Glomerular visceral epithelial cell (primary cell): ENCODE results near the gene RFNG.

ENCODE experiments used
- DNase-seq: peaks from one replicate; pipeline ENCODE4 v3.0.0-alpha.2; 2016; ENCODE audit errors: extremely low spot score

RFNG gene

DNA sequence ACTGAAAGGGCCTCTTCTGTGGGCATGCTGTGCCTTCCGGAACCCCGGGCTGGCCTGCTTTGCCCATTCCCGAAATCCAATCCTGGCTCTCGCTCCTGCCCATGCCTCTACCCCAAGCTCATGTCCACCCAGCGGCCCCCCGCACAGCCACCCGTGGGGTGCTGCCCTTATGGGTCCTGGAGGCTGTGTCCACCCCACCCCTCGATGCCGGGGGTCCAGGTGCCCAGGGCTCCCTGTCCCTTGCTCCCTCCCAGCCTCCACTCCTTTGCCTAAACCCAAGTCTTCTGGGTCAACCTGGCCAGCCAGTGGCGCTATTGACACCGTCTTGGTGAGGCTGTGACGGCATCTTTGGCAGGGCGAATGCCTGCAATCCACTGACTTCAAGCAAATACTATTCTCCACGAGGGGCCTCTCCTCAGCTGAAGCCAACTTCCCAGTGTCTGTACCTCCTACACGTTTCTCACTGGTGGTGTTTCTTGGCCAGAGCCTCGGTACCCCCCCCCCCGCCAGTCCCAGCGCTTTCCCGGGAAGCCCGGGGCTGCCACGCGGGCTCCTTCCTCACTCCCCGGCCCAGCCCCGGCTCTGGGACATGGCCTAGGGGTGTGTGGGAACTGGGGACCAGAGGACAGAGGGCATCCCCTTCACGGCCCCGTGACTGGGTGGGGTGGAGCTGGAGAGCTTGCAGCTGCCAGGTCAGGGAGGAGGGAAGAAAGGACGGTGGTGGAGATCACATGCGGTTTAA is 26.2 kb upstream of the RFNG start:
- DNase-seq: no peak

DNA sequence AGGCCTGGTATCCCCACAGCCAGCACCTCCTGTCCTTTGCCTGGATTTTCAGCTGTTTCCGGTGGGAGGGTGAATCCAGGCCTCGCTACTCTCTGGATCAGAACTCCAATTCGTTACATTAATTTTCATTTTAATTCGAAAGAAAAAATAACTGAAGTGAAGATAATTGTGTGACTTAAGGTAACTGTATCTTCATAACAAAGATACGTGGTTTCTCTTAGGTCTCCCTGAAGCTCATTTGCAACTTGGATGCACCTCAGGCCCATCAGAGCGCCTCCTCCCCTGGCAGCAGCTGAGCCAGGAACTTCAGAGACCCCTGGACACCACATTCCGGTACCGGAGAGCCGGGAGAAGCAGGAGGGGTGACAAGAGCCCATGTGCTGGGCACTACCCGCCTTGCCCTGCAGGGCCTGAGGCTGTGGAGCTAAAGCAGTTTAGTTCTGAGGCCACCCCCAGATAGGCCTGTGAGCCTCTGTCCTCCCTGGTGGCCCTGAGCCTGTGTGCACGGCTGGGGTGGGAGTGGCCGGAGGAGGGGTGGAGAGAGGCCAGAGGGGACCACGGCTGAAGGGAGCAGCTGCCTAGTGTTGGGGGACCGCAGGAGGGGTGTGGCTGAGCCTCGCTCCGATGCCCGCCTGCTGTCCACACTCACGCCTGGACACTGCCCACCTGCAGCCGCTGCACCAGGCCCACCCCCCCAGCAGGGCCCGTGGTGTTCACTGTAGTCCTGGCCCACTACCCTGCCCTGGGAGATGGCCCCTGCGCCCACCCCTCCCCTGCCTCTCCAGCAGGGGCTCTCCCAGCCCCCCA is 25.4 kb upstream of the RFNG start:
- DNase-seq: no peak

- no peak for DNase-seq
Measured at GRCh38 chr17:82076018-82076784, 24.6 kb upstream of the RFNG start.

DNA sequence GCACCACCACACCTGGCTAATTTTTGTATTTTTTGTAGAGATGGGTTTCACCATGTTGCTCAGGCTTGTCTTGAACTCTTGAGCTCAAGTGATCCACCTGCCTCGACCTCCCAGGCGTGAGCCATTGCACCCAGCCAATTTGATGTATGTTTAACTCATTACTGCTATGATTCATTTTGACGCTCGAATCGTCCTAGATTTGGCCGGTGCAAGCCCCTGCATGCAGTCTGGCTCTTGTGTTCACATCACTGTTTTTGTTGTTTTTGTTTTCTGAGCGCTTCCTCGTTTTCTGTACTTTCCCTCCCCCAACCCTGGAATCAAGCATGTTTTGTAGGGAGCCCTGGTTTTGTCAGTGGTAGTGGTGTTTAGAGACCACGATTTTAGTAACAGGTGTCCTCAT is 21.8 kb upstream of the RFNG start:
- DNase-seq: no peak

GRCh38 chr17:82072827-82073226 is 21.2 kb upstream of the RFNG start:
- no peak for DNase-seq

- no peak for DNase-seq
Measured at GRCh38 chr17:82070611-82071010, 19.0 kb upstream of the RFNG start.

DNA sequence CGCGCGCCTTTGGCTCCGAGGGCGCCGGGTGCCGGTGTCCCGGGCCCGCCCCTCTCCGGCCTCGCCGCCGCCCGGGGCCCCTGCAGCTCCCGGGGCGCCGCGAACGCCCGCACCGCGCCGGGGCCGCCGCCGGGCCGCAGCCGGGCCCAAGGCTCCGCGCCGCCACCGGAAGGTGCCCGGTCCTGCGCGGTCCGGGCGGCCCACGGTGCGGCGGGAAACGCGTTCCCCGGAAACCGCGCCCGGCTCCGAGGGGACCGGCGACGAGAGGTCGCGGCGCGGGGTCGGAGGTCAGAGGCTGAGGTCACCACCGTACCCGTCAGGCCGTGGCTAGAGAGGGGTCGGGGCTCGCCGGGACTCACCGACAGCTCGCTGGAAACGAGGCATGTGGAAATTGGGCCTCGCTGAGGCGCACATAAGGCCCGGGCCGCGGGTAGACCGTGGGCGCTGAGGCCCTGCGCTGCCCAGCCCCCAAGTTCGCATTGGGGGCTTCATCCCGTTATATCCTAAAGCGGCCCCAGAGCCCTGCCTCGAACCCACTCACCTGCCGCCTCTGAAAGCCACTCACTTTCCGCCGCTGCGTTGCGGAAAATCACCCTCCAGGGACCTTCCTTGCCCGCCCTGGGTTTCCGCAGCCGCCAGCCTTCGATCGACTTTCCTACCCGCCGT is 14.2 kb upstream of the RFNG start, which contains the start of gene DUS1L:
DUS1L (minus strand) TSS at position 167 of the 666 bp plus-strand sequence. CDS start 745 bp downstream, outside the sequence.
- peak; percentile 52 for DNase-seq

DNA sequence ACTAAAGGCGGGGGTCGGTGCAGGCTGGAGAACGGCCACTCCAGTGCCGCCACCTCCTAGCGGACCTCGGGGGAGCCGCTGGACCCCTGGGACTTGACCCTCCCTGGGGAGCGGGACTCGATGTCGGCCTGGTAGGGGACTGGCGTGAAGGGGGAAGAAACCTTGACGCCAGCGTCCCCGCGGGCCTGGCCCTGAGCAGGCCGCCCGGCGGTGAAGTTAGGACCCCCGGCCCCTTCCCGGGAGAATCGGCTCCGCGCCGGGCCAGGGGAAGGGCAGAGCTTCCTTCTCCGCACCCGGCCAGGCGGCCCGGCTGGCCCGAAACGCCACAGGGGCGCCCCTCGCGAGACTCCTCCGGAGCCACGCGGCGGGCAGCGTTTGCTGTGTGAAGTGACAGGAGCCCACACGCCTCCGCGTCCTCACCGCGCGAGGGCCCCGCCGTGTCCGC is 13.6 kb upstream of the RFNG start:
- DNase-seq: no peak

GRCh38 chr17:82064433-82065192 is 13.0 kb upstream of the RFNG start:
- peak; percentile 46 for DNase-seq

DNA sequence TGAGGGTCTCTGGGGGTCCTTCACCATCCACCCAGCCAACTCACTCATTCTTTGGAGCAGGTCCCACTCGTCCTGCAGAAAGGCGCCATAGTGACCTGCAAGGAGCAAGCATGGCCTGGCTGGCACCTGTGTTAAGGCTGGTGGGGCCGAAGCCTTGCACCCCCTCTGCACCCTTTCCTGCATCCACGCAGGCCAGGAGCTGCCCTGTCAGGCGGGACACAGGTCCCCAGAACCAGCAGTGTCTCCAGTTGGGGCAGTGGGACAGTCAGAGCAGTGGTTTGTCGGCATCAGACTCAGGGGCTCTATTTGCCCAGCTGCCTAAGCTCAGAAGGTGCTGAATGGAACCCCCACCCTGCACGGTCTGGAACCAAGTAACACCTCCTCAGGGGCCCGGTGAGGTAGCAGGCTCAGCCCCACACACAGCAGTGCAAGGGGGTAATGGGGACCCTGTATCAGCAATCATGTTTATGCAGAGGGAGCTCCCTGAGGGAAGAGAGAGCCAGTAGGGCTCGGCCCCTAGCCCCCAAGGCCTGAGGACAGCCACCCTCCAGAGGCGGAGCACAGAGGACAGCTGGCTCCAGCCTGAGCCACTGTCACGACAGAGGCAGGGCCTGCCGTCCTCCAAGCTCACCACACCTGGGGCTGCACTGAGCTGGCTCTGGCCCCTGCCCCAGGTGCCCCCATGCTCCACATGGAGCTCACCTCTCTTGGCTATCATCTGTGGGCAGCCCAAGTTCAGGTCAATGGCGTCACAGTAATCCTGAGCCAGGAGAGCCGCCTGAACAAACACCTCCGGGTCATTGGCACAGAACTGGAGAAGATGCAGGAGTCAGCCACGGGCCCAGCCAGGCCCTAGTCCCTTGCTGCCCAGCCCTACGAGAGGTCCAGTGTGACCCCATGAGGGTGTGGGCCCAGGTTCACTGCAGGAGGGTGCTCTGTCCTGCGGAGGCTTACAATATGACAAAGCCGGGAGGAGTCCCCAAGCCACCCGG is 12.1 kb upstream of the RFNG start:
- DNase-seq: no peak

DNA sequence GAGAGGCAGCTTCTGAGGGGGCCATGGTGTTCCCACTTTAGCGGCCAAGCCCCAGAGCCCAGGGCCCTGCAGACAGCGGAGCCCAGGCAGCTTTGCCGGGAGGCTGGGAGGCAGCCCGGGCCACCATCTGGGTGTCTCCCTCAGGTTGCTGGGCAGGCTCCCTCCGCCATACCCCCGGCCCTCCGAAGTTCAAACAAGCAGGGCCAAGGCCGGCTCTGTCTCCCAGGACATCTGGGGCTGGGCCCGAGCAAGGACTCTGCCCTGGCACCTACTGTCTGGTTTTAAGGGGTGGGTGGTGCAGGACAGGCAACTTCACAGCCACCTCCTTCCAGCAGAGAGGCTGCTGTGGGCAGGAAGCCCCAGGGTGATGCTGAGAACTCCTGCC is 11.4 kb upstream of the RFNG start:
- no peak for DNase-seq

DNA sequence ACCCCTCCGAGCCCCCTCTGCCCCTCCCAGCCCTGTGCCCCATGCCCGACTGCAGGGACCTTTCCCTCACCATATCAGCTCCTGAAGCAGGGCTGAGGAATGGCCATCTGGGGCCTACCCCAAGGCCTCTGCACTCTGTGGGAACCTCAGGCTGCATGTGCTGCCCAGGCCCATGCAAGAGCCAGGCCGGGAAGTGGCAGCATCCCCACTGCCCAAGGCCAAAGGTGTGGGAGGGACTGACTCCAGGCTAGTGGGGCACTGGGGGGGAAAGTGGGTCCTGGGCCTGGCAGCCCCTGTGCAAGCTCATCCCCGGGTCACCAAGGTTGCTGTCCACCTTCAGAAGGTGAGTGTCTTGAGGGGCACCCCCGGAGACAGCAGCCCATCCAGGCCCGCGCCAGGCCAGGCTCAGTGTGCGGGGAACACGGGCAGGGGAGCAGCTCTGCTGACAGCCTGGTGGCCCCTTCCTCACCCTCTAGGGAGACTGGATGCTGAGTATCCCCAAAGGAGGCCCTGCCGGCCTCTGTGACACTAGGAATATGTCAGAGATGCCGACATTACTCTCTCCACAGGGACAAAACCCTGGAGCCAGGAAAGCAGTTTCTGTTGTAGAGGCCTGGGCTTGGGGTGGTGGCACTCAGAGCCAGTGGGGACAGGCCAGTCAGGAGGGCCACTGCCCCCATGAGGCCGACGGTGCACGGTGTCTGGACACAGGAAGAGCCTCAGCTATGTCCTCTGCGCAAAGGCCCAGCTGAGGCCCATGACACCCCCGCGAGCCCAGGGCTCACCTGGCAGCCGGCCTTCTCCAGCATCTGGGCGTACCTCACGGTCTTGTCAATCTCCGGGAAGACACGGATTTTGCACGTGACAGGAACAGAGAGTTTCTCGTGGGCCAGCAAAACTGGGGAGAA is 10.7 kb upstream of the RFNG start:
- no peak for DNase-seq

GRCh38 chr17:82061047-82061925 is 9.7 kb upstream of the RFNG start:
- no peak for DNase-seq

- DNase-seq: no peak
Measured at GRCh38 chr17:82060614-82061013, 9.0 kb upstream of the RFNG start.

DNA sequence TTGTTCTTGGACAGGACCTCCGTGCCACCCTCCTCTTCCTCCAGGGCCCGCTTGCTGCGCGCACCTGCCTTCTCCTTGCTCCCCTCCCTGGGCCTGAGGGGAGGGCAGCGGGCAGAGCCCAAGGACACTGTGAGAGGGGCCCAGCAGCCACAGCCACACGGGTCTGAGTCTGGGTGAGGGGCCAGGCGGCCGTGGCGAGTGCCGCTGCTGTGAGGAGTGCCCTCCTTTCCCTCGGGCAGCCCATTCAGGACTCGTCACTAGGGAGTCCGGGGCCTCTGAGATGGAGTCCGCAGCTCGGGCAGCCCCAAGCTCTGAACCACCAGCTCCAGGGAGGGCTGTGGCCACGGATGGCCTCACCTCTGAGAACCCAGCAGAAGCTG is 8.4 kb upstream of the RFNG start:
- DNase-seq: no peak

- no peak for DNase-seq
Measured at GRCh38 chr17:82059272-82060000, 7.8 kb upstream of the RFNG start.

DNA sequence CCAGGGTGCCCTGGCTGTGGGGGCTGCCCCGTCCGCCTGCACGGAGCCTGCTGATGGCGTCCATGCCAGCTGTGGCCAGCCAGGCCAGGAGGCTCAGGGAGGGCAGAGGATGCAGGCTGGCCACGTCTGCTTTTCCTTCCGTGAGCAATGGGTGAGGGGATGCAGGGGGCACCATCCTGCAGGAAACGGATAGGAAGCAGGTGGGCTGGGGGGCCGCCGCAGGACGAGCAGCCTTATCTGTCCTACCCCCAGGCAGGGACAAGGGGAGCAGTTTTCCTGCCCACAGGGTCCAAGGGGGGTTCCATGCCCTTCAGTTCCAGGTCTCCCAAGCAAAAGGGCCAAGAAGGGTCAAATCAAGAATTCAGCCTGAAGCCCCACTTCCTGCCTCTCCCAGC is 7.2 kb upstream of the RFNG start:
- DNase-seq: no peak
